ENCODE results near the gene PDLIM7.

Gene PDLIM7

GRCh38 chr5:177442066-177442826 lies 55.2 kb downstream of the PDLIM7 start:
- DNase-seq = no peak

- no peak for DNase-seq
Measured at GRCh38 chr5:177440990-177441780, 56.2 kb downstream of the PDLIM7 start.

- DNase-seq = no peak
Measured at GRCh38 chr5:177440211-177440989, 57.0 kb downstream of the PDLIM7 start.

- DNase-seq = no peak
Measured at GRCh38 chr5:177439518-177440053, 57.8 kb downstream of the PDLIM7 start.

- DNase-seq = no peak
Measured at GRCh38 chr5:177438468-177438867, 58.9 kb downstream of the PDLIM7 start.

- no peak for DNase-seq
Measured at GRCh38 chr5:177437623-177438022, 59.8 kb downstream of the PDLIM7 start.

- no peak for DNase-seq
Measured at GRCh38 chr5:177435847-177436536, 61.4 kb downstream of the PDLIM7 start.

- no peak for DNase-seq
Measured at GRCh38 chr5:177434942-177435738, 62.3 kb downstream of the PDLIM7 start.

- DNase-seq = no peak
Measured at GRCh38 chr5:177434437-177434836, 63.0 kb downstream of the PDLIM7 start.

GRCh38 chr5:177433658-177434217 lies 63.7 kb downstream of the PDLIM7 start:
- no peak for DNase-seq
